ENCODE data around the gene RPGR.

RPGR gene, protein sequence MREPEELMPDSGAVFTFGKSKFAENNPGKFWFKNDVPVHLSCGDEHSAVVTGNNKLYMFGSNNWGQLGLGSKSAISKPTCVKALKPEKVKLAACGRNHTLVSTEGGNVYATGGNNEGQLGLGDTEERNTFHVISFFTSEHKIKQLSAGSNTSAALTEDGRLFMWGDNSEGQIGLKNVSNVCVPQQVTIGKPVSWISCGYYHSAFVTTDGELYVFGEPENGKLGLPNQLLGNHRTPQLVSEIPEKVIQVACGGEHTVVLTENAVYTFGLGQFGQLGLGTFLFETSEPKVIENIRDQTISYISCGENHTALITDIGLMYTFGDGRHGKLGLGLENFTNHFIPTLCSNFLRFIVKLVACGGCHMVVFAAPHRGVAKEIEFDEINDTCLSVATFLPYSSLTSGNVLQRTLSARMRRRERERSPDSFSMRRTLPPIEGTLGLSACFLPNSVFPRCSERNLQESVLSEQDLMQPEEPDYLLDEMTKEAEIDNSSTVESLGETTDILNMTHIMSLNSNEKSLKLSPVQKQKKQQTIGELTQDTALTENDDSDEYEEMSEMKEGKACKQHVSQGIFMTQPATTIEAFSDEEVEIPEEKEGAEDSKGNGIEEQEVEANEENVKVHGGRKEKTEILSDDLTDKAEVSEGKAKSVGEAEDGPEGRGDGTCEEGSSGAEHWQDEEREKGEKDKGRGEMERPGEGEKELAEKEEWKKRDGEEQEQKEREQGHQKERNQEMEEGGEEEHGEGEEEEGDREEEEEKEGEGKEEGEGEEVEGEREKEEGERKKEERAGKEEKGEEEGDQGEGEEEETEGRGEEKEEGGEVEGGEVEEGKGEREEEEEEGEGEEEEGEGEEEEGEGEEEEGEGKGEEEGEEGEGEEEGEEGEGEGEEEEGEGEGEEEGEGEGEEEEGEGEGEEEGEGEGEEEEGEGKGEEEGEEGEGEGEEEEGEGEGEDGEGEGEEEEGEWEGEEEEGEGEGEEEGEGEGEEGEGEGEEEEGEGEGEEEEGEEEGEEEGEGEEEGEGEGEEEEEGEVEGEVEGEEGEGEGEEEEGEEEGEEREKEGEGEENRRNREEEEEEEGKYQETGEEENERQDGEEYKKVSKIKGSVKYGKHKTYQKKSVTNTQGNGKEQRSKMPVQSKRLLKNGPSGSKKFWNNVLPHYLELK

DNA sequence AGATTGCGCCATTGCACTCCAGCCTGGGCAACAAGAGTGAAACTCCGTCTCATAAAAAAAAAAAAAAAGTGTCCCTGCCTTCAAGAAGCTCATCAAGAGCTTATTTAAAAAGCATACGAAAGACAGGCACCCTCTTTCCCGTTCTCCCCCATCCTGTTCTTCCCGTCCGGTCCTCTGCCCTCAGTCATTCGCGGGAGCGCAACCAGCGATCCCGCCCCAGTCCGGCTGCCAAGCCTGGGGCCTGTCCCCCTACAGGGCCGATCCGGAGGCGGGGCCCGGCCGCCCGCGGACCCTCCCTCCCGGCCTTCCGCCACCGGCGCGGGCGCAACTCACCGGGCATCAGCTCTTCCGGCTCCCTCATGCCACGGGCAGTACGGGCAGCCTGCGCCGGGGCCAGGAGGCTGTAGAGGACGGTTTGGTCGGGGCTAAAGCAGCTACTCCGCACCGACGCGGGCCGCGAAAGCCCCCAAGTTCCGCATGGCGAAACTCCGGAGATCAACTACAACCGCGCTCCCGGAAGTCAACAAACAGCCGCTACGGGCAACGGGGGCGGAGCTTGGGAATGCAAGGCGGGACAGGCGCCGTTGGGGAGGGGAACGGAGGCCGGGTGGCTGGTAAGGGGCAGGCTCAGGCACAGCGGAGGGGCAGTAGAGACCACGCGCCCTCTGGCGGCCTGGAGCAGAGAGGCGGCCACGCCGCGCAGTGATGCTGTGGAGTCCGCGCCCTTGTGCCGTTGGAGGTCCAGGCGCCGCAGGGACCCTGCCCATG lies at the start of gene RPGR:
RPGR (minus strand) TSS at position 503 of the 768 bp plus-strand sequence; CDS start at position 361, 142 bp downstream.
- DNase-seq (ENCODE audit: low spot score): peak; percentile 87

DNA sequence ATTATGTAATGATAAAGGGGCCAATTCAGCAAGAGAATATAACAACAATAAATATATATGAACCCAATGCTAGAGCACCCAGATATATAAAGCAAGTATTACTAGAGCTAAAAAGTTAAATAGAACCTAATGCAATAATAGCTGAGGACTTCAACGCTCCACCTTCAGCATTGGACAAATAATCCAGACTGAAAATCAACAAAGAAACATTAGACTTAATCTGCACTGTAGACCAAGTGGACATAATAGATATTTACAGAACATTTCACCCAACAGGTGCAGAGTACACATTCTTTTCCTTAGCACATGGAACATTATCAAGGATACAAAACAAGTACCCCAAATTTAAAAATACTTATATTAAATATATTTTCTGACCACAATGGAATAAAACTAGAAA lies 49.4 kb upstream of the RPGR start:
- DNase-seq (ENCODE audit: low spot score): no peak

DNA sequence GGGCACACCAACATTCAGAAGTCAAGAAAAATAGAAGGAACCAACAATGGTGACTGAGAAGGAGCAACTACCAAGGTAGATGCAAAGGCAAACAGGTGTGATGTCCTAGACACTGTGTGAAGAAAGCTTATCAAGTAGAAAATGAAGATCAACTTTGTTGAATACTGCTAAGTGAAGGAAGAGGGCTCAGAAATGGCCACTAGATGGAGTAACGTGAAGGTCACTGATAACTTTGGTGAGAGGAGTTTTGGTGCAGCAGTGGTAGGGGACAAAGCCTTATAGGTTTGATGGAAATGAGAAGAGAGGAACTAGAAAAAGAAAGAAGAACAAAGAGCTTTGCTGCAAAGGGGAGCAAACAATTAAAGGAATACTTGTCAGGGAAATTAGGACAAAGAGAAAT lies 48.6 kb upstream of the RPGR start:
- no peak for DNase-seq (ENCODE audit: low spot score)

DNA sequence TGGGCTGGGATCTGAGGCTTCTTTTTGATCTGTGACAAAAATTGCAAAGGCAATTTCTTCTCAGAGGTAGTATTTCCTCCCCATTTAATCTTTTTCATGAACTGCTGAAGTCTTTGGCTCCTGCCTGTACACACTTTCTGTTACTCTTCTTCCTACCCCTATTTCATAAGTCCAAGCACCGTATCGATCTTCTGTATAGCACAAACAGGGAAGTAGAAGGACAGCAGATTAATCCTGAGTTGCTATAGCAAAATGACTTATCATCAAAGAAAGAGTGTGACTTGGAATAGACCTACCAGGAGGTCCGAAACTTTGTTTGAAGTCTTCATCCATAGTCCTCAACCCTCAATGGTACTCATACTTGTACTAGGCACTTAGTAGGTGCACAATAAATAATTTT lies 47.1 kb upstream of the RPGR start:
- DNase-seq (ENCODE audit: low spot score): no peak

GRCh38 chrX:38371641-38372040 lies 44.3 kb upstream of the RPGR start:
- DNase-seq (ENCODE audit: low spot score): peak; percentile 45

DNA sequence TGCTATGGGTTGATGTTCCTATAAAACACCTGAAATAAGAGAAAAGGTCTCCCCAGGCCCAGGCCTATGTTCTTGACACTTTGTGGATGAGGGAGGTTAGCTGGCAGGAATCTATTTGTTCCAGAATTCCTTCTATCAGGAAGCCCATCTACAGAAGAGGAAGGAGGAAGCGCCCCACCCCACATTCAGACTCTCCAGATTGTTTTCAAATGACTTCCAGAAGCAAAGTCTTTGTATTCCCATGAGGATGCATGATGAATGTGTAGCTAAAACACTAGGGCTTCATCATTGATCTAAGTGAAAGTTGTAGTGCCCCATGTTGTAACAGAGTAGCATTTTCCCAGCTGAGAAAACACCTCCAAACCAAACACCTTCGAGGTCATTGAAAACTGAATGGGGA lies 41.5 kb upstream of the RPGR start:
- no peak for DNase-seq (ENCODE audit: low spot score)

GRCh38 chrX:38365954-38366353 lies 38.6 kb upstream of the RPGR start:
- DNase-seq (ENCODE audit: low spot score): no peak

- no peak for DNase-seq (ENCODE audit: low spot score)
Measured at GRCh38 chrX:38363046-38363445, 35.7 kb upstream of the RPGR start.

GRCh38 chrX:38357747-38358673 lies 30.7 kb upstream of the RPGR start:
- no peak for DNase-seq (ENCODE audit: low spot score)

DNA sequence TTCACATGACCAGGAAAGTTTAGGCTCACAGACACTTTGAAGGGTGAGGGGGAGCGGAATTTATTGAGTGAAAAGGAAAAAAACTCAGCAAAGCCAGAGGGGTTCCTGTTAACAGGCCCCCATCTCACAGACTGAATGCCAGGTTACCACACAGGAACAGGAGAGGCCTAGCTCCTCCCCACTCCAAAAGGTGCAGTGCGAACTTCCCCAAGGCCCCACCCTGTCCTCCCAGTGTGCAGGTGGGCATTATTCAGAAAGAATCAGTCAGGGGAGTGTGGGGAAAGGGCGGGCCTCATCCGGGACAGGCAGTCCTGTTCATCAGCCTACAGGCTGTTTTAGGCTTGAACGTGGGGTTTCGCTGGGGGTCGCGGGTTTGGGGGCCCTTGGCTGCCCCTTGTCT lies 29.1 kb upstream of the RPGR start:
- DNase-seq (ENCODE audit: low spot score): no peak

- no peak for DNase-seq (ENCODE audit: low spot score)
Measured at GRCh38 chrX:38352362-38352761, 25.1 kb upstream of the RPGR start, which contains the start of gene OTC. TSS of gene OTC (plus strand) at chrX:38352604. CDS start at chrX:38352697, 93 bp downstream.

- no peak for DNase-seq (ENCODE audit: low spot score)
Measured at GRCh38 chrX:38351346-38351745, 24.0 kb upstream of the RPGR start.

DNA sequence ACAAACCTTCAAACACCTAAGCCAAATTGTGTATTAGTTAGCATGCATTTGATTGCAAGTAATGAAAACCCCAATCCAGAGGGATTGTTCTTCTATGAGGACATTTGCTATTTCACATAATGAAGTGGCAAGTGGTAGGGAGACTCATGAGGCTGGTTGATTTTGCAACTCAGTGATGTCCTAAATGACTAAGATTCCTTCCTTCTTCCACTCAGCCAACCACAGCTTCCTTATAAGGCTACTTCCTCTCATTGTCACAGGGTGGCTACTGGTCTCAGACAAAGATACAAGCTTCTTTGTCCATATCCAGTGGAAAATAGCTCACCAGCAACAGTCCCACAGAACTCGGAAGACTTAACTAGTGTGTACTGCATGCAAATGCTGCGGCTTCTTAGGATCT lies 19.8 kb upstream of the RPGR start:
- no peak for DNase-seq (ENCODE audit: low spot score)

GRCh38 chrX:38346150-38346549 lies 18.8 kb upstream of the RPGR start:
- no peak for DNase-seq (ENCODE audit: low spot score)

- no peak for DNase-seq (ENCODE audit: low spot score)
Measured at GRCh38 chrX:38342853-38343778, 15.8 kb upstream of the RPGR start.

GRCh38 chrX:38341442-38341841 lies 14.1 kb upstream of the RPGR start:
- DNase-seq (ENCODE audit: low spot score): no peak

- DNase-seq (ENCODE audit: low spot score): no peak
Measured at GRCh38 chrX:38336538-38337240, 9.4 kb upstream of the RPGR start.

GRCh38 chrX:38335382-38335781 lies 8.1 kb upstream of the RPGR start:
- DNase-seq (ENCODE audit: low spot score): no peak

DNA sequence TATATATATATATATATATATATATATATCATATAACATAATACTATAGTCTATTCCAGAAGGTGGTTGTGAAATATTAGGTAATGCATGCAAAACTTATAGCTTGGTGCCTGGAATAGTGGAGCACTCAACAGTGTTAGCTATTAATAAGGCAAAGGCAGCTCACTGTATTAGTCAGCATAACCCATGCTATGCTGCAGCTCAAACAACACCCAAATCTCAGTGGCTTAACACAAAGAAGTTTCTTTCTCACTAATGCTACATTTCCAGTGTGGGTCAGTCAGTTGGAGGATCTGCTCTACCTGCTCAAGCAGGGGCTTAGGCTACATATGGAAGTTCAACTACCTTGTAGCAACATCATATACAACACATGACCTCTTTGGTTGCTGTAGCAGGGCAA lies 5.2 kb upstream of the RPGR start:
- no peak for DNase-seq (ENCODE audit: low spot score)
